ENCODE measurements around the gene KIN. TPM values are rescaled to one million over a fixed set of nuclear protein-coding genes. Genes with fewer than 3 reads are reported as not detected.
"Not testable (repeated sequence)": the region's sequence is repeated elsewhere in the genome, so short reads cannot be mapped to it uniquely, and the experiment has no call there.

KIN gene
- polyA plus RNA-seq, 3 donors: 3.0 to 4.6 (median 3.1) TPM

- peaks cover 64 to 73% of the 10 kb centered on the region in 2 donors for H3K36me3 ChIP-seq (replicated peaks in 1 of 2; ENCODE audit: control insufficient read depth in 1 of 2, insufficient read depth in 2 of 2, low read length in 2 of 2)
- H3K27me3 ChIP-seq (ENCODE audit: control insufficient read depth in 2 of 2, insufficient read depth in 2 of 2, low read length in 2 of 2): no peaks in the 10 kb centered on the region
- peaks cover 58 to 65% of the 10 kb centered on the region in 2 donors for H3K36me3 Mint-ChIP-seq
- no peaks in the 10 kb centered on the region for H3K9me3 ChIP-seq (replicated peaks in 1 of 2; ENCODE audit: control insufficient read depth in 1 of 2, insufficient read depth in 1 of 2, low read length in 2 of 2)
- no peak overlapping the region for H3K4me2 ChIP-seq (replicated peaks; ENCODE audit: extremely low read depth, low read length, poor library complexity, severe bottlenecking)
- H4K20me1 ChIP-seq (ENCODE audit: insufficient read depth, low read length): peaks cover 5% of the 10 kb centered on the region
- H3K9ac ChIP-seq (ENCODE audit: insufficient read depth, low read length, poor library complexity, severe bottlenecking): no peak overlapping the region
- no peak for DNase-seq
- intact Hi-C loops (cut with micrococcal nuclease): no loop called here
- no peak overlapping the region for H2AFZ ChIP-seq (ENCODE audit: insufficient read depth, low read depth, low read length, poor library complexity, severe bottlenecking)
- H3K27ac Mint-ChIP-seq: no peak overlapping the region
- no peaks in the 10 kb centered on the region for H3K4me1 ChIP-seq (ENCODE audit: control insufficient read depth in 1 of 2, insufficient read depth in 2 of 2, low read length in 2 of 2)
- WGBS (ENCODE audit: insufficient coverage): 100% methylated on average over 4 of the region's 6 CpGs
- TF ChIP-seq, protein P1, sequence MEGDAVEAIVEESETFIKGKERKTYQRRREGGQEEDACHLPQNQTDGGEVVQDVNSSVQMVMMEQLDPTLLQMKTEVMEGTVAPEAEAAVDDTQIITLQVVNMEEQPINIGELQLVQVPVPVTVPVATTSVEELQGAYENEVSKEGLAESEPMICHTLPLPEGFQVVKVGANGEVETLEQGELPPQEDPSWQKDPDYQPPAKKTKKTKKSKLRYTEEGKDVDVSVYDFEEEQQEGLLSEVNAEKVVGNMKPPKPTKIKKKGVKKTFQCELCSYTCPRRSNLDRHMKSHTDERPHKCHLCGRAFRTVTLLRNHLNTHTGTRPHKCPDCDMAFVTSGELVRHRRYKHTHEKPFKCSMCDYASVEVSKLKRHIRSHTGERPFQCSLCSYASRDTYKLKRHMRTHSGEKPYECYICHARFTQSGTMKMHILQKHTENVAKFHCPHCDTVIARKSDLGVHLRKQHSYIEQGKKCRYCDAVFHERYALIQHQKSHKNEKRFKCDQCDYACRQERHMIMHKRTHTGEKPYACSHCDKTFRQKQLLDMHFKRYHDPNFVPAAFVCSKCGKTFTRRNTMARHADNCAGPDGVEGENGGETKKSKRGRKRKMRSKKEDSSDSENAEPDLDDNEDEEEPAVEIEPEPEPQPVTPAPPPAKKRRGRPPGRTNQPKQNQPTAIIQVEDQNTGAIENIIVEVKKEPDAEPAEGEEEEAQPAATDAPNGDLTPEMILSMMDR (IDR thresholded peaks at IDR 0.05): no peak
- no peaks in the 10 kb centered on the region for H3K4me1 Mint-ChIP-seq
- peaks cover 0 to 1% (median 0%) of the 10 kb centered on the region in 3 donors for H3K27me3 Mint-ChIP-seq (ENCODE audit: low read depth in 3 of 3)
- H3K9me3 Mint-ChIP-seq: no peaks in the 10 kb centered on the region
- H3K4me3 ChIP-seq (replicated peaks in 1 of 3; ENCODE audit: low read depth in 2 of 3, low read length in 3 of 3): no peak overlapping the region
- no peak overlapping the region for H3K4me3 Mint-ChIP-seq
- H3K79me2 ChIP-seq (ENCODE audit: insufficient read depth, low read length): no peaks in the 10 kb centered on the region
- H3K27ac ChIP-seq (ENCODE audit: low read depth in 1 of 2, low read length in 2 of 2): no peak overlapping the region
These were observed 35.5 kb downstream of the KIN start for GRCh38 chr10:7752251-7752650.

- peaks cover 44 to 46% of the 10 kb centered on the region in 2 donors for H3K36me3 Mint-ChIP-seq
- H3K4me3 Mint-ChIP-seq: no peak overlapping the region
- H3K36me3 ChIP-seq (replicated peaks in 1 of 2; ENCODE audit: control insufficient read depth in 1 of 2, insufficient read depth in 2 of 2, low read length in 2 of 2): peaks cover 45 to 52% of the 10 kb centered on the region in 2 donors
- no peaks in the 10 kb centered on the region for H3K79me2 ChIP-seq (ENCODE audit: insufficient read depth, low read length)
- no peaks in the 10 kb centered on the region for H3K9me3 ChIP-seq (replicated peaks in 1 of 2; ENCODE audit: control insufficient read depth in 1 of 2, insufficient read depth in 1 of 2, low read length in 2 of 2)
- no peaks in the 10 kb centered on the region for H3K27me3 ChIP-seq (ENCODE audit: control insufficient read depth in 2 of 2, insufficient read depth in 2 of 2, low read length in 2 of 2)
- H2AFZ ChIP-seq (ENCODE audit: insufficient read depth, low read depth, low read length, poor library complexity, severe bottlenecking): no peak overlapping the region
- H3K4me2 ChIP-seq (replicated peaks; ENCODE audit: extremely low read depth, low read length, poor library complexity, severe bottlenecking): no peak overlapping the region
- no peak overlapping the region for H3K4me3 ChIP-seq (replicated peaks in 1 of 3; ENCODE audit: low read depth in 2 of 3, low read length in 3 of 3)
- no peak overlapping the region for H3K27ac Mint-ChIP-seq
- intact Hi-C loops (cut with micrococcal nuclease): no loop called here
- TF ChIP-seq, protein P1 (IDR thresholded peaks at IDR 0.05): no peak
- no peak overlapping the region for H3K27ac ChIP-seq (ENCODE audit: low read depth in 1 of 2, low read length in 2 of 2)
- H3K9ac ChIP-seq (ENCODE audit: insufficient read depth, low read length, poor library complexity, severe bottlenecking): no peak overlapping the region
- no peaks in the 10 kb centered on the region for H3K9me3 Mint-ChIP-seq
- H3K4me1 ChIP-seq (ENCODE audit: control insufficient read depth in 1 of 2, insufficient read depth in 2 of 2, low read length in 2 of 2): no peaks in the 10 kb centered on the region
- H4K20me1 ChIP-seq (ENCODE audit: insufficient read depth, low read length): no peaks in the 10 kb centered on the region
- DNase-seq: no peak
- WGBS (ENCODE audit: insufficient coverage): 100% methylated on average over 3 of the region's 5 CpGs
- H3K27me3 Mint-ChIP-seq (ENCODE audit: low read depth in 3 of 3): peaks cover 0 to 1% (median 0%) of the 10 kb centered on the region in 3 donors
- no peaks in the 10 kb centered on the region for H3K4me1 Mint-ChIP-seq
These were observed 37.6 kb downstream of the KIN start for GRCh38 chr10:7750222-7750621.

GRCh38 chr10:7748637-7749036 lies 39.2 kb downstream of the KIN start:
- H3K27me3 ChIP-seq (ENCODE audit: control insufficient read depth in 2 of 2, insufficient read depth in 2 of 2, low read length in 2 of 2); H3K4me1 ChIP-seq (ENCODE audit: control insufficient read depth in 1 of 2, insufficient read depth in 2 of 2, low read length in 2 of 2); H3K4me1 Mint-ChIP-seq; H3K4me2 ChIP-seq (replicated peaks; ENCODE audit: extremely low read depth, low read length, poor library complexity, severe bottlenecking); H3K27me3 Mint-ChIP-seq (ENCODE audit: low read depth in 3 of 3); H2AFZ ChIP-seq (ENCODE audit: insufficient read depth, low read depth, low read length, poor library complexity, severe bottlenecking); intact Hi-C loops (cut with micrococcal nuclease); H3K27ac ChIP-seq (ENCODE audit: low read depth in 1 of 2, low read length in 2 of 2); DNase-seq; H4K20me1 ChIP-seq (ENCODE audit: insufficient read depth, low read length); H3K79me2 ChIP-seq (ENCODE audit: insufficient read depth, low read length); H3K4me3 ChIP-seq (replicated peaks in 1 of 3; ENCODE audit: low read depth in 2 of 3, low read length in 3 of 3); H3K27ac Mint-ChIP-seq; H3K4me3 Mint-ChIP-seq; H3K9ac ChIP-seq (ENCODE audit: insufficient read depth, low read length, poor library complexity, severe bottlenecking); H3K9me3 ChIP-seq (replicated peaks in 1 of 2; ENCODE audit: control insufficient read depth in 1 of 2, insufficient read depth in 1 of 2, low read length in 2 of 2); H3K9me3 Mint-ChIP-seq: not testable (repeated sequence)
- peaks cover 28 to 31% of the 10 kb centered on the region in 2 donors for H3K36me3 Mint-ChIP-seq
- WGBS (ENCODE audit: insufficient coverage): 93% methylated on average over 7 of the region's 7 CpGs
- H3K36me3 ChIP-seq (replicated peaks in 1 of 2; ENCODE audit: control insufficient read depth in 1 of 2, insufficient read depth in 2 of 2, low read length in 2 of 2): peaks cover 31 to 36% of the 10 kb centered on the region in 2 donors

Data from CD14-positive monocyte (primary cell).